Stimulated activated CD8-positive, alpha-beta memory T cell treated with anti-CD3 and anti-CD28 coated beads, Interleukin-12 subunit alpha, Interleukin-12 subunit beta, amount 100 ng/mL, for 4 hours (primary cell): Measurements from ENCODE around the gene DACH2.

Experiments used
- DNase-seq: peaks from one replicate; pipeline ENCODE4 v3.0.0-alpha.2; 2020; ENCODE audit warnings: low read depth

The DACH2 gene

GRCh38 chrX:86806786-86807185, 658.5 kb downstream of the DACH2 start:
- DNase-seq = no peak

- no peak for DNase-seq
Measured at GRCh38 chrX:86809651-86810050, 661.4 kb downstream of the DACH2 start.

GRCh38 chrX:86829786-86830185, 681.5 kb downstream of the DACH2 start:
- DNase-seq = no peak

GRCh38 chrX:86830685-86831084, 682.4 kb downstream of the DACH2 start:
- no peak for DNase-seq

- DNase-seq = no peak
Measured at GRCh38 chrX:86845101-86845500, 696.9 kb downstream of the DACH2 start.
